PFSK-1 (cell line): Measurements from ENCODE around the gene SULF2.

Source experiments
- FOXP2 ChIP-seq: optimal IDR thresholded peaks from 2 replicates; pipeline ENCODE3; 2011; ENCODE audit warnings: borderline replicate concordance, control low read depth, inconsistent platforms; ENCODE audit not compliant: insufficient read depth; ENCODE audit errors: extremely low read length, extremely low read depth
- POLR2AphosphoS5 ChIP-seq: IDR thresholded peaks from 2 replicates; pipeline ENCODE4 v1.6.1; 2012; ENCODE audit warnings: low read depth, mild to moderate bottlenecking, control low read depth, low read length, moderate library complexity
- REST ChIP-seq, 2 experiments: IDR thresholded peaks; 2 replicates each; pipeline versions ENCODE4 v1.6.1 to v1.8.0; 2011 to 2012; ENCODE audit warnings: low read depth in 2 of 2, low read length in 2 of 2, control low read depth in 1 of 2, inconsistent platforms in 1 of 2, mild to moderate bottlenecking in 1 of 2, moderate library complexity in 1 of 2; ENCODE audit not compliant: insufficient read depth in 1 of 2
- SIN3A ChIP-seq: IDR thresholded peaks from 2 replicates; pipeline ENCODE4 v1.6.1; 2012; ENCODE audit warnings: mild to moderate bottlenecking, low read length, moderate library complexity, borderline replicate concordance; ENCODE audit not compliant: insufficient read depth
- TAF1 ChIP-seq: IDR thresholded peaks from 2 replicates; pipeline ENCODE4 v1.6.1; 2012; ENCODE audit warnings: low read length, control low read depth, borderline replicate concordance; ENCODE audit not compliant: insufficient read depth

SULF2 gene

GRCh38 chr20:47675190-47676142 is 109.8 kb downstream of the SULF2 start:
- no peak for TF ChIP-seq POLR2AphosphoS5
- no peak for TF ChIP-seq FOXP2
- TF ChIP-seq TAF1: no peak
- no peak for TF ChIP-seq SIN3A
- no peak for TF ChIP-seq REST (IDR thresholded peaks at IDR 0.05; ENCODE audit: insufficient read depth in 1 of 2, low read depth in 2 of 2, low read length in 2 of 2)

- TF ChIP-seq TAF1 (no peak), REST (IDR thresholded peaks at IDR 0.05; ENCODE audit: insufficient read depth in 1 of 2, low read depth in 2 of 2, low read length in 2 of 2) (no peak)
These were observed 110.6 kb downstream of the SULF2 start for GRCh38 chr20:47674686-47675085.

- TF ChIP-seq POLR2AphosphoS5 (no peak), SIN3A (no peak), FOXP2 (no peak)
These were observed 111.1 kb downstream of the SULF2 start for GRCh38 chr20:47674145-47674544.

- TF ChIP-seq REST (IDR thresholded peaks at IDR 0.05; ENCODE audit: insufficient read depth in 1 of 2, low read depth in 2 of 2, low read length in 2 of 2) (no peak), POLR2AphosphoS5 (no peak), SIN3A (no peak), TAF1 (no peak), FOXP2 (no peak)
These were observed 111.7 kb downstream of the SULF2 start for GRCh38 chr20:47673671-47673955.

GRCh38 chr20:47672886-47673670 is 112.2 kb downstream of the SULF2 start:
- TF ChIP-seq REST (IDR thresholded peaks at IDR 0.05; ENCODE audit: insufficient read depth in 1 of 2, low read depth in 2 of 2, low read length in 2 of 2): no peak
- no peak for TF ChIP-seq TAF1
- no peak for TF ChIP-seq POLR2AphosphoS5
- TF ChIP-seq SIN3A: no peak
- TF ChIP-seq FOXP2: no peak
